HG02852 (cell line): ENCODE results near the gene CHMP2B.
"Not testable (repeated sequence)": the region's sequence is repeated elsewhere in the genome, so short reads cannot be mapped to it uniquely, and the experiment has no call there.

ENCODE experiments used
- ATAC-seq: cut with Tn5 transposase; IDR thresholded peaks from one replicate; pipeline ENCODE4 v1.9.1; 2021; ENCODE audit warnings: mild to moderate bottlenecking, moderate library complexity; ENCODE audit not compliant: unreplicated experiment

The CHMP2B gene

GRCh38 chr3:87305031-87305430 lies 77.9 kb downstream of the CHMP2B start:
- not testable (repeated sequence) for ATAC-seq
